Kidney (tissue), 14 donors: ENCODE measurements around the gene KAT5. TPM values are rescaled to one million over a fixed set of nuclear protein-coding genes. Genes with fewer than 3 reads are reported as not detected.

Source experiments
- DNase-seq, 5 donors: peaks; one replicate each; pipeline ENCODE4 v3.0.0-alpha.2; 2013 to 2020
- FAIRE-seq: peaks from 2 replicates; lab custom pipeline; 2012; peaks lifted over from hg19 to GRCh38; lab: Jason Lieb, UNC
- H3K27ac ChIP-seq, 2 donors: one replicate each; pipeline ENCODE4 v1.7.0; 2013; ENCODE audit warnings: low read depth in 2 of 2, low read length in 2 of 2, inconsistent platforms in 1 of 2
- H3K27me3 ChIP-seq: one replicate; pipeline ENCODE4 v1.7.1; 2013; ENCODE audit warnings: low read length, inconsistent platforms; ENCODE audit not compliant: control insufficient read depth, insufficient read depth
- H3K36me3 ChIP-seq, 3 donors: one replicate each; pipeline versions ENCODE4 v1.7.0 to v1.7.1; 2013; ENCODE audit warnings: low read length in 3 of 3, control low read depth in 1 of 3, inconsistent platforms in 1 of 3; ENCODE audit not compliant: insufficient read depth in 3 of 3, control insufficient read depth in 2 of 3
- H3K4me1 ChIP-seq, 3 donors: one replicate each; pipeline versions ENCODE4 v1.7.0 to v1.7.1; 2013; ENCODE audit warnings: low read length in 3 of 3, inconsistent platforms in 1 of 3, low read depth in 1 of 3; ENCODE audit not compliant: control insufficient read depth in 2 of 3, insufficient read depth in 2 of 3
- H3K4me3 ChIP-seq, 3 donors: one replicate each; pipeline versions ENCODE4 v1.7.0 to v1.8.1; 2013; ENCODE audit warnings: low read length in 3 of 3, control low read depth in 1 of 3, inconsistent platforms in 1 of 3
- H3K9ac ChIP-seq, 3 donors: one replicate each; pipeline versions ENCODE4 v1.7.0 to v1.7.1; 2013; ENCODE audit warnings: low read length in 3 of 3, control low read depth in 1 of 3, inconsistent platforms in 1 of 3
- H3K9me3 ChIP-seq, 3 donors: one replicate each; pipeline versions ENCODE4 v1.7.0 to v1.7.1; 2013; ENCODE audit warnings: low read length in 3 of 3, control low read depth in 1 of 3, inconsistent platforms in 1 of 3; ENCODE audit not compliant: control insufficient read depth in 2 of 3, insufficient read depth in 1 of 3
- CTCF ChIP-seq: IDR thresholded peaks from 3 replicates; pipeline ENCODE4 v1.5.1; 2012; ENCODE audit warnings: mild to moderate bottlenecking, moderate library complexity, borderline replicate concordance; ENCODE audit not compliant: insufficient read depth; ENCODE audit errors: extremely low read depth
- intact Hi-C: fragments of 100-400 bp; cut with DNase I; formaldehyde crosslinking; loops from one replicate; pipeline ENCODE4 v1.11.1; 2022
- polyA plus RNA-seq: library from polyadenylated mRNA; stranded (reverse); fragments of 350-450 nt; fragmentation: Illumina TruSeq; extraction: RNeasy Lipid Tissue Mini Kit (QIAGEN cat#74804); gene quantifications from one replicate; pipeline ENCODE4 v1.2.3, GENCODE V29; 2014; ENCODE audit warnings: low read depth, low replicate concordance; ENCODE audit not compliant: insufficient read depth
- total RNA-seq: library from RNA; stranded (reverse); fragmentation: NEBNext Ultra II Directional; extraction: Animal tissue kit (Norgen Biotek cat#: 25700); gene quantifications from one replicate; pipeline ENCODE4 v1.2.1, GENCODE V29; 2021
- donor health status: control.
- donor health status: control.
- donor health status: control.
- donor health status: control.
- donor health status: control.
- donor health status: DM: yes; HTN: yes; CAD: no.
- donor health status: Normal renal cell carcinoma (clear cell type).

KAT5 gene
- total and polyA plus RNA-seq, 2 donors from 2014 or later: 68.4 to 74.7 TPM

- no peaks in the 10 kb centered on the region for H3K36me3 ChIP-seq
- H3K27me3 ChIP-seq: no peaks in the 10 kb centered on the region
- FAIRE-seq: no peak
- H3K9me3 ChIP-seq: no peaks in the 10 kb centered on the region
- DNase-seq: no peak
- no peak for TF ChIP-seq CTCF
- H3K9ac ChIP-seq: no peak overlapping the region
- no peak overlapping the region for H3K4me3 ChIP-seq
- no peaks in the 10 kb centered on the region for H3K4me1 ChIP-seq
- no peak overlapping the region for H3K27ac ChIP-seq
- intact Hi-C loops: no loop called here
Measured at GRCh38 chr11:65736810-65737209, 24.8 kb downstream of the KAT5 start.

- Histone ChIP-seq H3K4me1 (peaks cover 0 to 3% (median 0%) of the 10 kb centered on the region in 3 donors), H3K36me3 (no peaks in the 10 kb centered on the region), H3K27ac (no peak overlapping the region), H3K27me3 (no peaks in the 10 kb centered on the region), H3K9ac (no peak overlapping the region), H3K4me3 (no peak overlapping the region), H3K9me3 (no peaks in the 10 kb centered on the region)
- FAIRE-seq (no peak), DNase-seq (no peak)
- intact Hi-C loops: no loop called here
- no peak for TF ChIP-seq CTCF
Measured at GRCh38 chr11:65739022-65739421, 27.0 kb downstream of the KAT5 start.

GRCh38 chr11:65741185-65741584 lies 29.1 kb downstream of the KAT5 start:
- FAIRE-seq: no peak
- TF ChIP-seq CTCF: no peak

GRCh38 chr11:65742353-65742752 lies 30.3 kb downstream of the KAT5 start:
- FAIRE-seq (no peak), DNase-seq (peak in 1 of 5 donors; percentile 27)
- no peak for TF ChIP-seq CTCF
- intact Hi-C loops: no loop called here
- Histone ChIP-seq H3K36me3 (no peaks in the 10 kb centered on the region), H3K9me3 (no peaks in the 10 kb centered on the region), H3K27me3 (no peaks in the 10 kb centered on the region), H3K4me1 (peaks cover 0 to 3% (median 0%) of the 10 kb centered on the region in 3 donors), H3K4me3 (no peak overlapping the region), H3K27ac (no peak overlapping the region), H3K9ac (no peak overlapping the region)

More at GRCh38 chr11:65741185-65741584, 29.1 kb downstream of the KAT5 start:
- H3K9me3 ChIP-seq: no peaks in the 10 kb centered on the region
- no peak overlapping the region for H3K27ac ChIP-seq
- H3K4me3 ChIP-seq: no peak overlapping the region
- no peak for DNase-seq
- no peak overlapping the region for H3K9ac ChIP-seq
- no peaks in the 10 kb centered on the region for H3K36me3 ChIP-seq
- peaks cover 0 to 3% (median 0%) of the 10 kb centered on the region in 3 donors for H3K4me1 ChIP-seq
- intact Hi-C loops: no loop called here
- no peaks in the 10 kb centered on the region for H3K27me3 ChIP-seq
